T follicular helper cell (primary cell): Measurements from ENCODE around the gene C11orf42.

Source experiments
- DNase-seq: peaks from one replicate; pipeline ENCODE4 v3.0.0-alpha.2; 2020; ENCODE audit warnings: low read depth

The C11orf42 gene

GRCh38 chr11:6253197-6253596, 47.8 kb downstream of the C11orf42 start:
- no peak for DNase-seq

GRCh38 chr11:6258141-6258540, 52.8 kb downstream of the C11orf42 start:
- DNase-seq, result no peak

GRCh38 chr11:6258571-6259081, 53.3 kb downstream of the C11orf42 start:
- no peak for DNase-seq

GRCh38 chr11:6260207-6260726, 54.9 kb downstream of the C11orf42 start:
- no peak for DNase-seq
